ENCODE measurements around the gene SNTG2.

Gene SNTG2

DNA sequence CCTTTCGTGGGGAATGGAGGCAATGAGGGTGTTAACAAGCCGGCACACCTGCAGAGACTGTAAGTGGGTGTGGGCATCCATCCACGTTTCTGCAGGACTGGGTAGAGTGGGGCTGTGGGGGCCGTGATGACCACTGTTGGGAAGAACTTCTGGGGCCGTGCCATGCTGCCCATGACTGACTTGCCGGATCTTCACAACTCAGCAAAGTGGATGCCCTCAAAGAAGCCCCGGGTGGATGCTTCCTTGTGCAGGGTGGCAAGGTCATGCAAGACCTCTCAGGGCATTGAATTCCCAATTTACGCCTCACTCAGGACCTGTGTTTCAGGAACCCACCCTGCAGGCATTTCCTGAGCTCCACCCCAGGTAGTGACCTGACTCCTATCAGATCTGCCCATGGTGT lies 319.2 kb downstream of the SNTG2 start:
- no peak for DNase-seq (ENCODE audit: low read depth, low spot score)

DNA sequence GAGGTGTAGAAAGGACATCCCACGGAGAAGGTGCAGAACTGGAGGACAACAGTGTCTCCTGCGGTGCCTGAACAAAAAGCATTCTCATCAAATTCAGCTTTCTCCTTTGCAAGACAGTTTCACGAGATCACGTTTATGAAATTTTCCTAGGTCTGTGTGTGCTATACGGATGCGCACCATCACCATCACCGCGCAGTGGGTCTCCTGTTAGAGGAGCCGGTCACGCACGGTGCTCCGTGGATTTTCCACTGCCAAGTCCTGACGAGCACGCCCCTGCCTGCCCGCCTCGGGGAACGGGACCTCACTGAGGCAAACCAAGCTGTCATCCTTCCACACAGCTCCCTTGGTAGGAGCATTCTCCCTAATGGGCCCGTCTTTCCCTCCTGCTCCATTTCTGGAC lies 322.2 kb downstream of the SNTG2 start:
- DNase-seq (ENCODE audit: low read depth, low spot score): no peak

DNA sequence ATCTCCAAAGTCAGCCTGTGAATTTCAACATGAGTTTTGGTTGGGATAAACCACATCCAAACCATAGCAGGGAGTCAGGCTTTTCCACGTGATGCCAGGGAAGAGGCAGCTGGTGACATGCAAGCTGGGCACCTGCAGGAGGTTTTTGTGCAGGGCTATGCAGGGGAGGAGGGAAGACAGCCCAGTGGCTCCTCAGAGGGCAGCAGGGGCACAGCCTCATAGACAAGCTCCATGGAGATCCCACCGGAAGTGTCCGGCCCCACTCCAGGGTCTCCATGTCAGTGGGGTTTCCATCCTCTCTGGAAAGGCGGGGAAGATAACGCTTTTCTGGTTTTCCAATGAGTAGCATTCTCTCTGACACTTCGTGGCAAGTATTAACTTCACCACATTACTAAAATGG lies 327.0 kb downstream of the SNTG2 start:
- DNase-seq (ENCODE audit: low read depth, low spot score): no peak

DNA sequence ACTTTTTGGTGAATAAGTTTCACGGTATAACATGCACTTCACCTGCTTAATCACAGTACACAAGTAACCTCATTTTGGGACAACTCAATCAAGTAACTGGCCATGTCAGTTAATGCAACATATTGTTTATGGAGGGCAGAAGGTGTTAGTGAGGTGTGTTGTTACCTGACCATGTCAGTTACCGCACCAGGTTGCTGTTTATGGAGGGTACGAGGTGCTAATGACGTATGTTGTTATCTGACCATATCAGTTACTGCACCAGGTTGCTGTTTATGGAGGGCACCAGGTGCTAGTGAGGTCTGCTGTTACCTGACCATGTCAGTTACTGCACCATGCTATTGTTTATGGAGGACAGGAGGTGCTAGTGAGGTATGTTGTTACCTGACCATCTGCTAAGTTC lies 327.5 kb downstream of the SNTG2 start:
- no peak for DNase-seq (ENCODE audit: low read depth, low spot score)

DNA sequence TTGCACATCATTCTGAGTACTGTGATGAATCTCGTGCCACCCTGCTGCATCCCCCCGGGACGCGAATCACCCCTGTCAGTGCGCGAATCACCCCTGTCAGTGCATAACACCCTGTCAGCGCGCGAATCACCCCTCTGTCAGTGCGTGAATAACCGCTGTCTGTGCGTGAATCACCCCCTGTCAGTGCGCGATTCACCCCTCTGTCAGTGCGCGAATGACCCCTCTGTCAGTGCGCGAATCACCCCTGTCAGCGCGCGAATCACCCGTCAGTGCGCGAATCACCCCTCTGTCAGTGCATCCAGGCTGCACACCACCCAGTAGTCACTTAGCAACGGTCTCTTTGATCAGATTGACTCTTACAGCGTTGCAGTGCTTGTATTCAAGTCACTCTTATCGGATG lies 328.2 kb downstream of the SNTG2 start:
- no peak for DNase-seq (ENCODE audit: low read depth, low spot score)

DNA sequence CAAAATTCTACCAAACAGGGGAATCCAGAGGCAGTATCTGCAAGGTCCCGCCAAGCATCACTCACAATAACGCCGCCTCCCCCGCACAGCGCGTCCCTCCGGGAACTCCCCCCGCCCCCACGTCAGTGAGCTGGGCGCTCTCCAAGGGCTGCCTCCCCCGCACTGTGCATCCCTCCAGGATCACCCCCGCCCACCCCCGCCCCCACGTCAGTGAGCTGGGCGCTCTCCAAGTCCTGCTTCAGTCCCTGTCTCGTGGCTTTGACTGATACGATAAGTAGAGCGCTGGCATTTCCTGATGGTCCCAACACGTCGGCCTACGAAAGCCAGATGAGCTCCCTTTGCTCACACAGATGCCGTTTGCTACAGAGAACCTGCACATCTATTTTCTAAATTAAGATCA lies 331.9 kb downstream of the SNTG2 start:
- no peak for DNase-seq (ENCODE audit: low read depth, low spot score)

DNA sequence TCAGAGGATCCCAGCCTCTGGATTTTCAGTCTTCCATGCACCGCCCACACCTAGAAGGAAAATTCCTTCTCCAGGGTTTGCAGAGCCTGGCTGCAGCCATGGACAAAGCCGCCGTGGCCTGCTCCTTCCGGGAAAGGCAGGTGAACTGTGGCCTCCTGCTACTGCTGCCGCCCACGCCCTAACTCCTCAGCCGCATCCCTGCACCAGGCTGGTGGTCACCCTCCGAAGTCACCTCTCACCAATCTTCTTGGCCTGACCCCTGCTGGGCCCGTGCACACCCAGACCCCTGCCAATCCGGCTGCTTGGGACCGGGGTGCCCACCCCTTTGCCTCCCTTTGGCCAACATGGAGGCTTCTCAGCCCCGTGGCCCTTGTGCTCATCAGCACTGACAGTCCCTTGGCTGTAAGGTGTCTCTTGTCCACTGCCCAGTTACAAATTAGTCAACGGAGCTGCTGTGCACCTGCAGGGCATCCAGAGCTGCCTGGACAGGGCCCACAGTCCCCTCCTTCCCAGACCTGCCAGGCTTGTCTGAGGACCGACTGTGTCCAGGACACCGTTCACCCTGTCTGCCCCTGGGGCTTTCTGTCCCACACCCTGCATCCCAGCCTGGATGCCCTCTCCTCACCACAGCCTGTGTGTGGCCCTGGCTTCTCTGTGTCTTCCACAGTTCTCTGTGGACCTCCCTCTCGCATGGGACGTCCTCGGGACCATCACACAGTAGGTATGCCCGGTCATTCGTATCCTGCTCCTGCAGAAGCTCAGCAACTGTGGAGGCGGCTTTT lies 332.6 kb downstream of the SNTG2 start:
- DNase-seq (ENCODE audit: low read depth, low spot score): no peak

DNA sequence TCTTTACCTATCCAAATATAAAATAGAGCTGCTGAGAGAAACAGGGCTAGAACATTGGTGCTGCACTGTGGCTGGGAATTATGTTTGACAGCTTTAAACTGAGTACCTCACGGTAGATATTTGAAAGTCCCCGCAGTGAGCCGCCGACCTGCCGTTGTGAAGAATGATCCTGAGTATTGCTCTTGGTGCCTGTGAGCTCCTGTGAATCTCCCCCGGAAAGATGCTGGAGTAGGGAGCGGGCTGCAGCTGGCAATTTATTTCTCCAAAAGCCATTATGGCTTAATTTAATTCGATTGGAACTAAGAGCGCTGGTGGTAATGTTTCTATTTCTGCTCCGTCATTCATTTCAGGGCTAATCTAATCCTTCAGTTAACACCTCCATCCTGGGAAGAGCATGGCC lies 333.2 kb downstream of the SNTG2 start:
- DNase-seq (ENCODE audit: low read depth, low spot score): no peak

DNA sequence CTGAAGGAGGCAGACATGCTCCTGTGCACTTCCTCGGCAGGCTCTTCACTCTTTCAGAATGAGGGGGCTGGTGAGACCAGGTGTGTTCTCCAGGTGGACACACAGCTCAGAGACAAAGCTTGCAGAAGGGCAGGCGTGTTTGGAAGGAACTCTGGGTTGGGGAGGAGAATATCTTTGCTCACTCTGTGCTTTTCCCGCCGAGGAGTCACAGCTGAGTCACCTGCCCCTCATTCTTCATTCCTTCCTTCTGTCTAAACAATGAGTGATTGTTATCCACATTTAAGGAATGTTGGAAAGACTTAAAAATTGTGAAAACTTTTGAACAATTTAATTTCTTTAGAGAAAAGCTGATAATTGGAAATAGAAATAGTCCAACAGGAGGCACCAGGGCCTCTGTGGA lies 336.3 kb downstream of the SNTG2 start:
- DNase-seq (ENCODE audit: low read depth, low spot score): no peak

DNA sequence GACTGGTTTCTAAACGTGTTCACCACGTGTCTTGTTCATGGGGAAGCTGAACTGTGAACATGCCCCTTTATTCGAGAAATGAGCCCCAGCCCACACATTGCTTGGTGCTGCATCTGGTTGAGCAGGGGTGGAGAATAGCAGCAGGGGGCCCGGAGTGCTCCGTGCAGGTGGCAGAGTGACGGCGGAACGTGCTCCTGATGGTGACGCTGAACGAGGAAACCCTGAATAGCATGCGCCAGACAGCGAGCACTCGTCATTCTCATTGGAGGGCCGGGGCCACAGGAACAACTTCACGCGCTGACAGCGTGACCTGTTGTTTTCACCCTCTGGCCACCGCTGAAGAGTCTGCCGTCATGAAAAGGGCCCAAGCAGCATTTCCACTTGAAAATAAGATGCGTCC lies 336.8 kb downstream of the SNTG2 start:
- DNase-seq (ENCODE audit: low read depth, low spot score): no peak

DNA sequence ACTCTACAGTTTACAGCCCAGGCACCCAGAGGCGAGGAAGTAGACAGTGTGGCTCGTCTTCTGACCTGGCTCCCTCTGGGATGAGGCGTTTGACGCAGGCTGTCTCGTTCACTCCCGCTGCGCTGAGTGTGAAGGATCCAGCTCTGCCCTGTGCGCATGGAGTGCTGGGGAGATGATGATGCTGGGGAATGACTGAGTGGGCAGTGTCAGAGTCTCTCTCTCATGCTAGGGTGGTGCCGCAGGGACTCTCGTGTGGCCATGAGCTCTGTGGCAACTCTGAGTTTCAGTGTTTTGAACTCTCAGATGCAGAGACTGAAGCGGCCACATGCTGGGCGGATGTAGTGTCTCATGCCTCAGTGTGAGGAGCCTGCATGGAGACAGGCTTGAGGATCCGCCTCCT lies 344.3 kb downstream of the SNTG2 start:
- DNase-seq (ENCODE audit: low read depth, low spot score): no peak

DNA sequence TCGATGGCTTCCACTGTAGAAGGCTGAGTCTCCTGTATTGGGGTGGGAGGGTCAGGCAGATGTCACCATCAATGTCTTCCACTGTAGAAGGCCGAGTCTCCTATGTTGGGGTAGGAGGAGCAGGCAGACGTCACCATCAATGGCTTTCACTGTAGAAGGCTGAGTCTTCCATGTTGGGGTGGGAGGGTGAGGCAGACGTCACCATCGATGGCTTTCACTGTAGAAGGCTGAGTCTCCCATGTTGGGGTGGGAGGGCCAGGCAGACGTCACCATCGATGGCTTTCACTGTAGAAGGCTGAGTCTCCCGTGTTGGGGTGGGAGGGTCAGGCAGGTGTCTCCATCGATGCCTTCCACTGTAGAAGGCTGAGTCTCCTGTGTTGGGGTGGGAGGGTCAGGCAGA lies 345.1 kb downstream of the SNTG2 start:
- no peak for DNase-seq (ENCODE audit: low read depth, low spot score)

DNA sequence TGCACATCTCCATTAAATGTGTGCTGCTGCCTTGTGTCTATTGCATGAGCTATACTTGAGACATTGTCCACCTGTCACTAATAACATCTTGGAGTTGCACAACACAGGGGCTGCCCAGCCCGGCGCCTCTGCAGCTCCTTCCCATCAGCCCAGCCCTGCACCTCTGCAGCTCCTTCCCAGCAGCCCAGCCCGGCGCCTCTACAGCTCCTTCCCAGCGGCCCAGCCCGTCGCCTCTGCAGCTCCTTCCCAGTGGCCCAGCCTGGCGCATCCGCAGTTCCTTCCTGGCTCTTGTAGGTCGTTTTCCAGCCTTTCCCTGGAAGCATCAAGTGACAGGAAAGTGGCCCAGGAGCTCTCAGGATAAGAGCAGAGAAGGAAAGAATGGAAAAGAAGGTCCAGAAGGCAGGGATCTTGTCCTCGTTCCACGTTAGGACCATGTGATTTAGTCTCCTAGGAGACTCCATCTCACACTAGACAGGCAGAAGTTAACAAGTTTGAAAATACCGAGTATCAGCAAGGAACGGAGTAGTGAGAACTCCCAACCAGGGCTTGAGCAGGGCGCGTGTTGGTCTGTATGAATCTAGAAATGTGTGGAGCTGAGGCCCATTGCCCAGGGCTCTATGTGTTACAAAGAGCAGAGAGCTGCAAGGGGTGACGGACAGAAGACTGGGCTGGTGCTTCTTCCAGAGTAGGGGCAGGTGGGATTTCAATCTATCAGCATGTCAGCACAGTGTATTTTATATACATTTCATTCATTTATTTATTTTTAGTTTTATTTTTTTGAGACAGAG lies 346.9 kb downstream of the SNTG2 start:
- no peak for DNase-seq (ENCODE audit: low read depth, low spot score)

DNA sequence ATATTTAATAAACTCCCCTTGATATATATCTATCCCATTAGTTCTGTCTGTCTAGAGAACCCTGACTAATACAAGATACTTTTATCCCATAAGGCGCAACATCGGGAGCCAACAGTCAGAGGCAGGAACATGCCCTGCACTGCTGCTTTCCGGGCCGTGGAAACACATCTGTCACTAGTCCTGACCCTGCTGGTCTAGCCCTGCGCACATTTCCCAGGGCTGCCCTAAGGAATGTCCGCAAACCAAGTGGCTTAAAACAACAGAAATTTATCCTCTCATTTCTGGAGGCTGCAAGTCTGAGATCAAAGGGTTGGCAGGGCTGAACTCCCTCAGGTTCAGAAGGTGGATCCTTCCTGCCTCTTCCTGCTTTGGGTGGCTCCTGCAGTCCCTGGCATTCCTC lies 348.4 kb downstream of the SNTG2 start:
- DNase-seq (ENCODE audit: low read depth, low spot score): no peak

DNA sequence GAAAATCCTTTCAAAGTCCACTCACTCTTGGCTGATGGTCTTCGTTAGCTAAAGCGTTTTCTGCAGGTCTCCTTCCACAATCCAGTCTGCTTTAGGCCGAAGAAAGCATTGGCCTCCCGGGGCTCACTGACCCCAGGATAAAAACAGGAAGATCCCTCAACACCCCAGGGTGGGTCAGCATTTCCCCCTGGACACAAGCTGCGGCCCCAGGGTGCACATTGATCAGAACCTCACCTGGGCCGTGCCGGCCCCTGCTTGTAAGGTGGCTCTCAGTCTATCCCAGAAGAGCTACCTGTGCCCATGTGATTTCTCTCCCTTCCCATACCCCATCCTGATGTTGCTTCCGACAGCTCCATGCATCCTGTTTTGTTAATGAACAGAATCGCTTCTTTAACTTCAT lies 349.6 kb downstream of the SNTG2 start:
- DNase-seq (ENCODE audit: low read depth, low spot score): no peak

DNA sequence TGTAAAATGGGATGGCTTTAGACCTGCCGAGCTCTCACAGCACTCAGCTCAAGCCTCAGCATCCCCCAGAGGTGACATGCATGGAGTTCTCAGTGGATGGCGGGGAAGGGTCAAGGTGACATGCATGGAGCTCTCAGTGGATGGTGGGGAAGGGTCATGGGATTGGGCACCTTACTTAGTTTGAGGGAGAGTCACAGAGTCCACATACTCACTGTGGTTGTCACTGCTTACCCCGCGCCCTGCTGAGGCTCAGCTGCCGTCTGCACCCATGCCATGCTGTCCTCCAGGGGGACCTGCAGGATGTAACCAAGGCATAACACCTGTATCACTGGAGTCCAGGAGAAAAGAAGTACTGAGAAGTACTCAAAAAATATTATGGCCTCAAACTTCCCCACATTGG lies 350.4 kb downstream of the SNTG2 start:
- no peak for DNase-seq (ENCODE audit: low read depth, low spot score)

DNA sequence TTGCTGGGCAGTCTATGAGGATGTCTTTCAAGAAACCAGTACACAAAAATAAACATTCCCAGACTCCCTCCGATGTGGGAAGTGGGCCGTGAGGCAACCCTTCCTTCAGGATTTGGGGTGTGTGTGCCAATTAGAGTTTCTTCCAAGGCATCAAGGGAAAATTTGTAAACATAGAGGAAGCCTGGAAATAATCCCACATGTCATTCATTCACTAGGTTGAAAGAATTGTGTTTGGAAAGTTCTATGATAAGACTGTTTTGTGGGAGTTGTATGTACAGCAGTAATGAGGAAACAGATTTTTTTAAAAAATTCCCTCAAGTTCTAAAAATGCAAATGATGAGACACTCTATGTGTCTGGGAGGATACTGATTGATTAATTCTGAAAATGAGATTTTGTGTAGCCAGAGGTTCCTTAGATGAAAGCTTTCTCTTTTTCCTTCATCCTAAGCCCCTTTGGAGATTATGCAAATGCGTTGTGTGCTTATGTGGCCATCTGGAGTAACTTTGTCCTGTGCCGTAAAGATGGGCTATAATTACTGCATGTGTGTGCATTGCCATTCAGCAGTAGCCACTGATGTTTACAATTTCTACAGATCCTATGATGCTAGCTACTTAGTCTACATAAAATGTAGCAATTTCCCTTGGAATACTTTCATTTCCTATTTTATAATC lies 354.8 kb downstream of the SNTG2 start:
- DNase-seq (ENCODE audit: low read depth, low spot score): no peak

DNA sequence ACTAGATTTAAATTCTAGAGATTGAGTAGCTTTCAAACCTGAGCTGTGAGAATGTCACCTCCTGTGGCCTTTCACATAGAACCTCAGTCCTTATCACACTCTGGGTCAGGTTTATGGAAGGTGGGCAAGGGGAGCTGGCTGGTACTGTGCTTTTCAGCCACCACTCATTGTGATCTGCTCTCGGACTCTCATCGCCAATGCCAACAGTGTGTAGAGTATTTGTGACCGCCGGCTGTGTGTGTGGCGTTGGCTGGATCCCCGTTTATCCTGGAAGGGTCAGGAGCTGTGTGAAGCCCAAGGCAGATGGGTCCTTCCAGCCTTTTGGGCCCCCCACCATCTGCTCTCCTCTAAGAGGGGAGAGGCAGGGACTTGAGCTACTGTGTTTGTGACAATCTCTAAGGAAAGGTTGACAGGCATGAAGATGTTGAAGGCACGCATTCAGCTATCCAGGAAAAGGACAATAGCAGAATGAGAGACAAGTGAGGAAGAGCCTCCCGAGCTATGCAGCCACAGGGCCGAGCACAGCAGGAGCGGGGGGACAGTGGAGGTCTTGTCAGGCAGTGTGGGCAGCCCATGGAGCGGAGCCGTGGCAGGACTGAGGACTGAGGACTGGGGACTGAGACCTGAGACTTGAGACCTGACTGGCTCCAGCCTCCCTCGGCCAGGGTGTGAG lies 355.5 kb downstream of the SNTG2 start:
- DNase-seq (ENCODE audit: low read depth, low spot score): no peak

DNA sequence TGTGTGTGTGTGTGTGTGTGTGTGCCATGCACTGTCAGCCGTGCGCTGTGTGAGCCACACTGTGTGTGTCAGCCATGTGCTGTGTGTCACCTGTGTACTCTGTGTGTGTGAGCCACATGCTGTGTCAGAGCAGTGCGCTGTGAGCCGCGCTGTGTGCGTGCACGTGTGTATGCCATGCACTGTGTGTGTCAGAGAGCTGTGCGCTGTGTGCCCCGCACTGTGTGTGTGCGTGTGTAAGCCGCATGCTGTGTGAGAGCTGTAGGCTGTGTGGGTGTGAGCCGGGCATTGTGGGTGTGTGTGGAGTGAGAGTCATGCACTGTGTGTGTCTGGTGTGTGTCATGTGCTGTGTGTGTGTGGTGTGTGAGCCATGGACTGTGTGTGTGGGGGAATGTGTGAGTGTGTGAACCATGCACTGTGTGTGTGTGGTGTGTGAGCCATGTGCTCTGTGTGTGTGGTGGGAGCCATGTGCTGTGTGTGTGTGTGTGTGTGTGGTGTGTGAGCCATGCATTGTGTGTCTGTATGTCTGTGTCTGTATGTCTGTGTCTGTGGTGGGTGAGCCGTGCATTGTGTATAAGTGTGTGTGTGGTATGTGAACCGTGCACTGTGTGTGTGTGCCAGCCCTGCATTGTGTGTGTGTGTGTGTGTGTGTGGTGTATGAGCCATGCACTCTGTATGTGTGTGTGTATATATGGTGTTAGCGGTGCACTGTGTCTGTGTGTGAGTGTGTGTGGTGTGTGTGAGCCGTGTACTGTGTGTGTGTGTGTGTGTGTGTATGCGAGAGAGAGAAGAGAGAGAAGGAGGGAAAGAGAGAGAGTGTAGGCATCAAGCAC lies 356.3 kb downstream of the SNTG2 start:
- no peak for DNase-seq (ENCODE audit: low read depth, low spot score)

DNA sequence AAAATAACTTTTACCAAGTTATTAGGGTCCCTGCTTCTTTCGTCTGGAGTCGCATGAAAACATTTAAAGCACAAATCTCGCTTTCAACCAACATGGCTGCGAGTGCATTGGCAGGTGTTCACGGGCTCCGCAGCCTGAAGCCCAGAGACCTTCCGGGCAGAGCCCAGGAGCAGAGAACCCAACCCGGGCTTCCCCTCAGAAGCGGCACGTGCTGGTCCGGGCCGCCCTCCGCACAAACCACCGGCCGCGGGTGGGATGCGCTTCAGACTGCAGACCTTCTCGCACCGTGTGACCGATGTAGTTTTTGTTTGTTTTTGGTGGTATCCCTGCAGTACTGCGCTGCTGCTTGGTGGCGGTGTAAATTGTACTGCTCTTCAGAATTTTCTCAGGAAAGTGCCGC lies 357.0 kb downstream of the SNTG2 start:
- DNase-seq (ENCODE audit: low read depth, low spot score): no peak

DNA sequence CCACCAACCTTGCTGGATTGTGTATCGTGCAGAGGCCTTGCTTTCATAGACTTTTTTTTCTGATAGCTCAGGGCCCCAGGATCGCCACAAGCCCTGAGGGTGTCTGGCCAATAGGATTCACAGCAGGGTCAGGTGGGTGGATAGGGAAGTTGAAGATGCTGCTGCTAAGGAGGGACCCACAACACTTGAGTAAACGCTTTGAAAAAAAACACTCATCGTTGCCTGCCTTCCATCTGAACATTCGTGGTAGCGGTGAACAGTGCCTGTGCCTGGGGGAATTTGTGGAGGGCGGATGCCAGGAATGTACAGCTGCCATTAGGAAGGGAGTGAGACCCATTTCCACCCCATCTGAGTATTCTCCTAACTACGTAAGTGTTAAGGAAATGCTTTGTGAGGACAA lies 358.0 kb downstream of the SNTG2 start:
- no peak for DNase-seq (ENCODE audit: low read depth, low spot score)

Measured in astrocyte of the hippocampus (primary cell).